NCI-H1105 (cell line): ENCODE data around the gene FKBP1A.

Experiments
- DNase-seq: peaks from one replicate; lab custom pipeline; 2025; lab: John Stamatoyannopoulos, UW

FKBP1A gene

GRCh38 chr20:1386323-1386722, 6.5 kb downstream of the FKBP1A start:
- DNase-seq, result no peak

GRCh38 chr20:1383623-1384404, 9.0 kb downstream of the FKBP1A start:
- DNase-seq, result no peak

- DNase-seq, result no peak
Measured at GRCh38 chr20:1382670-1383069, 10.2 kb downstream of the FKBP1A start.

GRCh38 chr20:1381753-1382591, 10.9 kb downstream of the FKBP1A start:
- peak; percentile 20 for DNase-seq

GRCh38 chr20:1378735-1379125, 14.1 kb downstream of the FKBP1A start:
- no peak for DNase-seq

- no peak for DNase-seq
Measured at GRCh38 chr20:1377984-1378734, 14.7 kb downstream of the FKBP1A start.

- no peak for DNase-seq
Measured at GRCh38 chr20:1377341-1377871, 15.4 kb downstream of the FKBP1A start.

- DNase-seq, result no peak
Measured at GRCh38 chr20:1376408-1377270, 16.2 kb downstream of the FKBP1A start.

- no peak for DNase-seq
Measured at GRCh38 chr20:1376007-1376406, 16.8 kb downstream of the FKBP1A start.

GRCh38 chr20:1375515-1375914, 17.3 kb downstream of the FKBP1A start:
- no peak for DNase-seq

GRCh38 chr20:1374246-1374645, 18.6 kb downstream of the FKBP1A start:
- no peak for DNase-seq

- no peak for DNase-seq
Measured at GRCh38 chr20:1373614-1374013, 19.2 kb downstream of the FKBP1A start.

- no peak for DNase-seq
Measured at GRCh38 chr20:1373036-1373435, 19.8 kb downstream of the FKBP1A start.

- no peak for DNase-seq
Measured at GRCh38 chr20:1371830-1372539, 20.9 kb downstream of the FKBP1A start.

- DNase-seq, result no peak
Measured at GRCh38 chr20:1371202-1371782, 21.6 kb downstream of the FKBP1A start.

GRCh38 chr20:1370548-1371110, 22.2 kb downstream of the FKBP1A start:
- no peak for DNase-seq

GRCh38 chr20:1369970-1370369, 22.9 kb downstream of the FKBP1A start:
- no peak for DNase-seq

- DNase-seq, result no peak
Measured at GRCh38 chr20:1368448-1369199, 24.2 kb downstream of the FKBP1A start.

- DNase-seq, result no peak
Measured at GRCh38 chr20:1367479-1367878, 25.4 kb downstream of the FKBP1A start.
